GM06990 (cell line): ENCODE results near the gene ARMH1.

Source experiments
- DNase-seq: peaks from one replicate; pipeline ENCODE4 v3.0.0-alpha.2; 2011; ENCODE audit not compliant: insufficient read length; ENCODE audit errors: extremely low read depth
- H3K27me3 ChIP-seq: replicated peaks from 2 replicates; pipeline ENCODE4 v1.6.0; 2011; ENCODE audit warnings: low read length; ENCODE audit not compliant: control insufficient read depth, insufficient read depth
- H3K36me3 ChIP-seq: 2 replicates; pipeline ENCODE4 v1.5.1; 2011; ENCODE audit warnings: low read length; ENCODE audit not compliant: control insufficient read depth, insufficient read depth
- H3K4me3 ChIP-seq: replicated peaks from 2 replicates; pipeline ENCODE4 v1.5.1; 2011; ENCODE audit warnings: low read depth, mild to moderate bottlenecking, control low read depth, low read length
- TF ChIP-seq, protein P1 (sequence below): IDR thresholded peaks from 2 replicates; pipeline ENCODE4 v1.5.1; 2011; ENCODE audit warnings: low read length, control low read depth, mild to moderate bottlenecking, inconsistent platforms; ENCODE audit not compliant: insufficient read depth, poor library complexity, severe bottlenecking

ARMH1 gene

DNA sequence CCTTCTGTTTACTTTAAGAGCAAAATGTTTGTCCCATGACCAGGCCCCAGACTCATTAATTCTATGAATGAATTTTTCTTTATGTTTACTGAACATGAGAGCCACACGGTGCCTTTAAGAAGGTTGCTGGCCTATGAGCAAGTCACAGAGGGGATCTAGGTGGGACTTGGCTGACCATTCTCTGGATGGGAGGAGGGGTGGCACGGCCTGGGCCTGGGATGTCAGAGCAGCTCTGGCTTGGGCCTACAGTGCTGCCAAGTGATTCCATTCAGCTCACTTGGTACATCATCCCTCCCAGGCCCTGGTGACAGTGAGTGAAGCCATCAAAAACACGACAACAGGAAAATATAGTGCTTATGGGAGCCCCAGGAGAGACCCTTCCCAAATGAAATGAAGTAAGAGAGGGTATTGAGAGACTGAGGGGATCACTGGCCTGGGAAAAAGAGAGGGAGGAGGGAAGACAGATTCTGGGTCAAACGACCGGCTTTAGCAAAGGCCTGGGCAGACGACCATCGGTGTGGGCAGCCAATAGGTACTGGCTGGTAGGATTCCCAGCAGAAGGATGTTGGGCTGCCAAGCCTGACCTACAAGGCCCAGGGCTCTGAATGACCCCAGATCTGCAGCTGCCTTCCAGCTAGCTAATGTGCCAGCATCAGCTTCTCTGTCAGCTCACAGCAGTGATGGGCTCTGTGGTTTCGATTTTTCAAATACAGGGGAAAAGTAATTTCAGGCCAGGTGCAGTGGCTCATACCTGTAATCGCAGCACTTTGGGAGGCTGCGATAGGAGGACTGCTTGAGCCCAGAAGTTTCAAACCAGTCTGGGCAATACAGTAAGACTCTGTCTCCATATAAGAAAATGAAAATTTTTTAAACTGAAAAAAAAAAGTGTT, 3.5 kb upstream of the ARMH1 start:
- no peak overlapping the region for H3K4me3 ChIP-seq
- no peaks in the 10 kb centered on the region for H3K36me3 ChIP-seq
- TF ChIP-seq, protein P1, sequence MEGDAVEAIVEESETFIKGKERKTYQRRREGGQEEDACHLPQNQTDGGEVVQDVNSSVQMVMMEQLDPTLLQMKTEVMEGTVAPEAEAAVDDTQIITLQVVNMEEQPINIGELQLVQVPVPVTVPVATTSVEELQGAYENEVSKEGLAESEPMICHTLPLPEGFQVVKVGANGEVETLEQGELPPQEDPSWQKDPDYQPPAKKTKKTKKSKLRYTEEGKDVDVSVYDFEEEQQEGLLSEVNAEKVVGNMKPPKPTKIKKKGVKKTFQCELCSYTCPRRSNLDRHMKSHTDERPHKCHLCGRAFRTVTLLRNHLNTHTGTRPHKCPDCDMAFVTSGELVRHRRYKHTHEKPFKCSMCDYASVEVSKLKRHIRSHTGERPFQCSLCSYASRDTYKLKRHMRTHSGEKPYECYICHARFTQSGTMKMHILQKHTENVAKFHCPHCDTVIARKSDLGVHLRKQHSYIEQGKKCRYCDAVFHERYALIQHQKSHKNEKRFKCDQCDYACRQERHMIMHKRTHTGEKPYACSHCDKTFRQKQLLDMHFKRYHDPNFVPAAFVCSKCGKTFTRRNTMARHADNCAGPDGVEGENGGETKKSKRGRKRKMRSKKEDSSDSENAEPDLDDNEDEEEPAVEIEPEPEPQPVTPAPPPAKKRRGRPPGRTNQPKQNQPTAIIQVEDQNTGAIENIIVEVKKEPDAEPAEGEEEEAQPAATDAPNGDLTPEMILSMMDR, result no peak
- DNase-seq, result no peak
- H3K27me3 ChIP-seq, result no peaks in the 10 kb centered on the region

DNA sequence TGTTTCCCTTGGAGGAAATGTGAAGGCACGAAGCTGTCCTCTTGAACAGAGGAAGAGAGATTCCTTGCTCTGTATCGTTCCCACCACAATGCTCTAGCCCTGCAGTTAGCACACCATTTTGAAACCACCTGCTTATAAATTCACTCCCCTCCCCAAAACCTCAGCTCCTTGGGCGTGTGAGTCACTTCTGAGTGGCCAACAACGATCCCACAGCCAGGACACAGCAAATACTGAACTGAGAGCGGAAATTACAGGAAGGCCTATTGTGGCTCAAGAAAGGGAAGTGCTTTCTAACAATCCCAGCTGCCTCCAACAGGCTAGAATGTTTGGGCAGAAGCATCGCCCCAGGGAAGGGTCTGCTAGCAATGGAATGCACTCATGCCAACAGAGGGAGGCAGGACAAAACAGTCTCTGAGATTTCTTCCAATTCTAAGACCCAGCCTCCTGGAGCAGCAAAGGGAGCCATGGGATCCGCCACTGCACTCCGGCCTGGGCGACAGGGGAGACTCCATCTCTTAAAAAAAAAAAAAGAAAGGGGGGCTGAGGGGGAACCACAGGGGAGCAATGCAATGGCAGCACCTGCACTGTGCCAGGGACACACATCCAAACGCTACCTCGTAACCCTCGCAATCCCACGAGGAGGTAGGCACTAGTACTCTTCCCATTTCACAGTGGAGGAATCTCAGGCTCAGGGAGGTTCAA, 2.1 kb upstream of the ARMH1 start:
- TF ChIP-seq, protein P1, result no peak
- Histone ChIP-seq H3K27me3 (no peaks in the 10 kb centered on the region), H3K36me3 (no peaks in the 10 kb centered on the region), H3K4me3 (no peak overlapping the region)
- DNase-seq, result no peak

GRCh38 chr1:44672961-44673674, 1.4 kb upstream of the ARMH1 start:
- TF ChIP-seq, protein P1, result no peak
- Histone ChIP-seq H3K27me3 (no peaks in the 10 kb centered on the region), H3K36me3 (no peaks in the 10 kb centered on the region), H3K4me3 (peak overlapping the region; percentile 88)
- DNase-seq, result no peak

DNA sequence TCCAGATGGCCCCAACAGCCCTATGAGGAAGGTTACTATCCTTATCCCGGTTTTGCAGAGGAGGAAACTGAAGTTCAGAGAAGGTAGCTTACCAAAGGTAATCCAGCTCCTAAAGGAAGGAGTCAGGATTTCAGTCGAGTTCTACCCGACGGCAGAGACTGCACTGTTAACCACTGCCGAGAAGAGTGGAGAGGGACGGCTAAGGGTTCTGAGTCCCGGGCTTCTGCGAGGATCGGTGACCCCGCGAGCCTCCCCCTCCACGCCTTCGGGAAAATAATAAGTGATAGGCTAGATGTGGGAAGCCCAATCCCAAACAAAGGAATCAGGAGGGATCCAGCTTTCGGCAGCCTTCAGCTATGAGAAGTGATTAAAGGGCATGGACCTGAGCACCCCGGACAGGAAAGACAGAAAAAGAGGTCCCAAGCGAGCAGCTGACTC, 820 bp upstream of the ARMH1 start:
- peak overlapping the region; percentile 88 for H3K4me3 ChIP-seq
- no peaks in the 10 kb centered on the region for H3K27me3 ChIP-seq
- no peaks in the 10 kb centered on the region for H3K36me3 ChIP-seq
- TF ChIP-seq, protein P1, result no peak
- no peak for DNase-seq

DNA sequence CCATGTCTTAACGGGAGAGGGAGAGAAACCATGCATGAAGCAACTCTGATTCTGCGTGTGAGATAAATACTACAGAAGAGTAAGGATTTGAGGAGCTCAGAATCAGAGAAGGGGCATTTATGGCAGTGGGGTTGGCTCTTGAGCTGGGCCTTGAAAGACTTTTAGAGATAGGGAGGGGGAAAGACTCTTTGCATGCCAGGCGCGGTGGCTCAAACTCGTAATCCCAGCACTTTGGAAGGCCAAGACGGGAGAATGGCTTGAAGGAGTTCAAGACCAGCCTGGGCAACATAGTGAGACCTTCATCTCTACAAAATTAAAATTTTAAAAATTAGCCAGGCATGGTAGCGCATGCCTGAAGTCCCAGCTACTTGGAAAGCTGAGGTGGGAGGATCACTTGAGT, 672 bp downstream of the ARMH1 start:
- no peak for DNase-seq
- peak overlapping the region; percentile 88 for H3K4me3 ChIP-seq

More for the DNA sequence above, 672 bp downstream of the ARMH1 start:
- H3K27me3 ChIP-seq, result no peaks in the 10 kb centered on the region
- H3K36me3 ChIP-seq, result no peaks in the 10 kb centered on the region
- TF ChIP-seq, protein P1, result no peak
